Umbilical cord (tissue), 2 donors: Measurements from ENCODE around the gene IKBKG. TPM values are rescaled to one million over a fixed set of nuclear protein-coding genes. Genes with fewer than 3 reads are reported as not detected.
"Not testable (repeated sequence)": the region's sequence is repeated elsewhere in the genome, so short reads cannot be mapped to it uniquely, and the experiment has no call there.

Source experiments
- DNase-seq: peaks from one replicate; pipeline ENCODE4 v3.0.0-alpha.2; 2015; ENCODE audit warnings: low spot score
- total RNA-seq: library from RNA; depleted of rRNA; stranded (reverse); fragments of >200 nt; gene quantifications from one replicate; pipeline ENCODE4 v1.2.3, GENCODE V29; 2014; ENCODE audit warnings: low replicate concordance; ENCODE audit not compliant: insufficient read depth

Gene IKBKG
- total RNA-seq, 1 donor from 2014 or later, result 4.8 TPM

DNA sequence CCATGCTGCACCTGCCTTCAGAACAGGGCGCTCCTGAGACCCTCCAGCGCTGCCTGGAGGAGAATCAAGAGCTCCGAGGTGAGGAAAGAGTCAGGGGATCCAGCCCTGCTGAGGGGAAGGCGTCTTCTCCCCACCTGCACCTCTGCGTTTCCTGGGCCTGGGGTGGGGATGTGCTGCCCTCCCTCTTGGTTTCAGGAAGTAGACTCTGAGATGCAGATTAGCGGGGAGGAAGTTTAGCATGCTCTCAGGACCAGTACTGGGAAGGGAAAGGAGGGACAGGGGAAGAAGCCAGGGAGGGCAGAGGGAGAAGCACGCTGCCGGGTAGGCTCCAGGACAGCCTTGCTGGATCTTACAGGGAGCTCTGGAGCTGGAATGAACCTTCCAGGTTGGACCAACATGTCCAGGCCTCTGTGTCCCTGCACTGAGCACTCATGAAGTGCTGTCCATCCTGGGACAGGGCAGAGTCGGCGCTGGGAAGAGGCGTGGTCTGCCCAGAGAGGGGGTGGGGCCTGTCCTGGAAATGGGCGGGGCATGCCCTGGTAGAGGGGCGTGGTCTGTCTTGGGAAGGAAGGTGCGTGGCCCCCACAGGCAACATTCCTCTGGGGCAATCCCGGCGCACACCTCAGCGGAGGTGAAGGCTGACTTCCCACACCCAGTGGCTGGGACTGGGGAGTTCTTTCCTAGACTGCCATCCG is 4.8 kb downstream of the IKBKG start:
- DNase-seq, result not testable (repeated sequence)

DNA sequence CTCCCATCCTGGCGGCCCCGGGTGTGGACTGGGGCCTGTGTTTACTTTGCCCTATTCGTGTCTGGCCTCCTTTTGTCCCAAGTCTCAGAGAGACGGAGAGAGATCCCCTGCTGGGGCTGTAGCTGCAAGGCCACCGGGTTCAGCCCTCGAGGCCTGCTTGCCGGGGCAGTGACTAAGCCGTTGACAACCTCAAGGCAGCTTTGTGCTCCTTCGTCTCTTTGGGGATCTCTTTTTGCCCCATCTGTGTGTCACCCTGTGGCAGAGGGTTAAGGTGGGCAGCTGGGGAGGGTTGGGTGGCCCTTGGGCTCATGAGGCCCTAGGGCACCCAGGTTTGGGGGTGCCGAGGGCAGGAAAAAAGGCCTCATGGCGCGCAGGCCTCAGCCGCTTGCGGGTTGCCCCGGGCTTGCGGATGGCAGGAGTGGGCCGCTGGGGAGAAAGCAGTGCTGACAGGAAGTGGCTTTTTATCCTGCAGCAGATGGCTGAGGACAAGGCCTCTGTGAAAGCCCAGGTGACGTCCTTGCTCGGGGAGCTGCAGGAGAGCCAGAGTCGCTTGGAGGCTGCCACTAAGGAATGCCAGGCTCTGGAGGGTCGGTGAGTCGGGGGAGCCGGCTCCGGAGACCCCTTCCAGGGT is 10.8 kb downstream of the IKBKG start:
- DNase-seq, result not testable (repeated sequence)

DNA sequence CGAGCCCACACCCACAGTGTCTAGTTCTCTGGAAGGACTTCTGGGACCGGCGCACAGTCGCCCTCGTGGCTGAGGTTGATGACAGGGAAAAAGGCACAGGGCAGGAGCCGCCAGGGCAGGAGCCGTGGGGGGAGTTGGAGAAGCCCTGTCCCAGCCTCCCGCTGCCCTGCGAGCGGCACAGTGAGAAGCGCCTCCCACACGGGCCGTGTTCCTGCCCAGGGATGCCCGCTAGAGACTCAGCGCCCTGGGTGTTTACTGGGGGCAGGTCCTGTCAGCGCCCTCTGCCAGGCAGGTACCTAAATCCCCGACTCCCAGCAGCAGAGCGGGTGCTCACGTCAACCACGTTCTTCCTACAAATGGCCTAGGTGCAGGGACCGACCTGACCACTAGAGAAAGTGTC is 11.5 kb downstream of the IKBKG start:
- DNase-seq, result not testable (repeated sequence)

DNA sequence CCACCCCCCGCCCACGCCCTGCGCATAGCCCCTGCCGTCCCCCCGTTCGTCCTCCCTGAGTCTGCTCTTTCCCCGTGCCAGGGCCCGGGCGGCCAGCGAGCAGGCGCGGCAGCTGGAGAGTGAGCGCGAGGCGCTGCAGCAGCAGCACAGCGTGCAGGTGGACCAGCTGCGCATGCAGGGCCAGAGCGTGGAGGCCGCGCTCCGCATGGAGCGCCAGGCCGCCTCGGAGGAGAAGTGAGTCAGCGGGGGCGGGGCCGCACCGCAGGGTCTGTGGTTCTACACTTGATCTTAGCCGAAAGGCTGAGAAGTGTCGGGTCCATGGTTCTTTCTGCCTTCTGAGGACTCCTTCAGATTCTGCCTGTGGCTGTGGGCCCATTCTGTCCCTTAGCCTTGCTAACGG is 12.9 kb downstream of the IKBKG start:
- DNase-seq, result not testable (repeated sequence)

DNA sequence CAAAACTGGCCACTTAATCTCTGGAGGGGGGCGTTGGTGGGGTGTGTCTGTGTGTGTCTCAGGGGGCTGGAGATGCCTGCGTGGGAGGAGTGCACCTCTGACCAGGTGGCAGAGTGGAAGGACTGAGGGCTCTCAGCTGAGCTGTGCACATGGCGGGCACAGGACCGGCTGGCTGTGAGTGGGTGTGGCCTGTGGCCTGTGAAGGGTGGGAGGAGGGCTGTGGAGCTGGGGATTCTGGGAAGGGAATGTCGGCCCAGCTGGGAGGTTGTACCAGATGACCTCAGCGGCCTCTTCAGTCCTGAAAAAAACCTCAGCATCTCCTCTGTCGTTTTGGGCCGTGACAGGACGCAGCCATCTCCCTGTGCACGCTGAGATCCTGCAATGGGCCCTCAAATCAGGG is 14.9 kb downstream of the IKBKG start:
- DNase-seq, result not testable (repeated sequence)

DNA sequence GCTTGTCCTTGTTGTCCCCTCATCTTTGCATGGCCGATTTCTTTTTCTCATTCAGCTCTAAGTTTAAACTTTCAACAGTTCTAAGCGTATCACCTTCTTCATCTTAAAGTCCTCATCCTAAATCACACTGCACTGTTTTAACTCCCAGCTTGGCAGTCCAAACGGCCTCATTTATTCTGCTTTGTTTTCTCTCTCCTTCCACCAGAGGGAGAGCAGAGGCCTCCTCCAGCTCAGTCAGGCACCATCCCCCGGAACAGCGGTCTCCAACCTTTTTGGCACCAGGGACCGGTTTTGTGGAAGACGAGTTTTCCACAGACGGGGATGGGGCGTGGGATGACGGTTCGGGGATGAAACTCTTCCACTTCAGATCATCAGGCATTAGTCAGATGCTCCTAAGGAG is 22.9 kb downstream of the IKBKG start:
- DNase-seq, result not testable (repeated sequence)

DNA sequence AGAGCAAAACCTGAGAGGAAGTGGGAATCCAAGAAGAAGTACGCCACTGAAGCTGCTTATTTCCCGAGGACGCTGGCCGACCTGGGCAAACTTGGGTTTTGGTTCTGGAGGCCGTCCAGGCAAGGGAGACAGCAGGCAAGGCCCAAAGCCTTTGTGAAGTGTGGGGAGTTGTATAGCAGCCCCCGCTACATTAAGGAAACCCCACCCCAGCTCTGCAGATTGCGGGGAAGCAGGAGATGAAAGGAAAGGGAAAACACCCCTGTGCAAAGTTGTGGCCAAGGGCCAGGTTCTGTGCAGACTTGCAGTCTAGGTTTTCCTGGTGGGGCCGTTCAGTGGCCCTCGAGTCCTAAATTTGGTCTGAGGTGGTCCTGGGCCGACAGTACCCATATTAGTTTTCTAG is 25.6 kb downstream of the IKBKG start:
- DNase-seq, result not testable (repeated sequence)

DNA sequence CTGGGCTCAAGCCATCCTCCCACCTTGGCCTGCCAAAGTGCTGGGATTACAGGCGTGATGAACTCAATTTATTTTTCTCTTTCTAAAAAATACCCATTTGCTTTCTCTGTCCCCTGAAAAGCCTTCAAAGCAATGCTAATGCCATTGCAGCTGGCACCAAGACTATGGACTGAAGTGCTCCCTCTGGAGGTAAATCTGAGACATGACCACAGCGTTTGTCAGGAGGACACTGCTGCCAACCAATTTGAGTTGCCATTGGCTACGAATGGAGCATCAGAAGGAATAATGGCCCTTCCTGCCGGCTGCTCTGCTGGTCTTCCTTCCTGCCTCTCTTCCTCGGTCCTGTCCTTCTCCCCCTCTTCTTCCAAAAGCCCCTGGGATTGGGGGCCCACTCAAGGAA is 27.7 kb downstream of the IKBKG start:
- not testable (repeated sequence) for DNase-seq

DNA sequence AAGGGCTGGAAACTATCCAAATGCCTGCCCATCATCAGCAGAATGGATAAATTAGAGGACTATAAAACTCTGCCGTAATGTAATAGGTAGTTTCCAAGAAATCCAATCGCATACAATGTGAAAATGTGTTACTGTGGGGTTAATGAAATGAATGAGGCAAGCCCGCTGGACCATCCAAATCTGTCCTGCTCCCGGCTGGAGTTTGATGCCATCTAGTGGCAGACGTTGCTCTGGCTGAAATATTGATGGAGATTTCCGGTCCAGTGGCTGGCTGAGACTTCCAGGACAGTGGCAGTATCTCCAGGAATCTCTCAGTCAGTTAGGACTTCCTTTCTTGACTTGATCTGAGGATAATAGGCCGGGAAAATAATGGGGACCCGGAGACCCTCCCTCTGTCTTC is 35.6 kb downstream of the IKBKG start:
- not testable (repeated sequence) for DNase-seq

DNA sequence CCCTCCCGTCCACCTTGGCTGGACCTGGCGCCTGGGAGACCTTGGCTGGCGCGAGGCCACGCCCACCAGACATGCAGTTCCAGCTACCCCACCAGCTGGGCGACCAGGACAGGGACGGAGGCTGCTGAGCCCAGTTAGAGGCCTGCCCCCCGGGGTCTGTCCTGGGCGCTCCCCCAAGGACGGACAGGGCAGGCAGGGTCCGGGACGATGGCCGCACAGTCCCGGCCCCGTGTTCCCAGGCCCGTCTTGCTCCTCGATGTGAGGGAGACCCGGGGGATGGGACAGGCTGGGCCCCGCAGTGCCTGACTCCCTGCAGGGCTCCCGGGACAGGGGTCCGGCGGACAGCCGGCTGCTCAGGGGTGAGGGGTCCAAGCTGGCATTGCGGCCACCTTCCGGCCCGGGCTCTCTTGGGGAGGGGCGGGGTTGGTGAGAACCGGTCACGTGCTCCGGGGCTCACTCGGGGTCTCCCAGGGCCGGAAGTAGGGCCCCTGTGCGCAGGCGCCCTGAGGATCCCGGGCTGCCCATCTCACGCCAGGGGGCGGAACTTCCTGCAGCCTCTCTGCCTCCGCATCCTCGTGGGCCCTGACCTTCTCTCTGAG is 37.3 kb downstream of the IKBKG start, which contains the start of gene CTAG1A:
Gene CTAG1A, plus strand, starts transcription at position 549 of the 599 bp plus-strand sequence. CDS start 74 bp downstream, outside the sequence.
- DNase-seq, result not testable (repeated sequence)

DNA sequence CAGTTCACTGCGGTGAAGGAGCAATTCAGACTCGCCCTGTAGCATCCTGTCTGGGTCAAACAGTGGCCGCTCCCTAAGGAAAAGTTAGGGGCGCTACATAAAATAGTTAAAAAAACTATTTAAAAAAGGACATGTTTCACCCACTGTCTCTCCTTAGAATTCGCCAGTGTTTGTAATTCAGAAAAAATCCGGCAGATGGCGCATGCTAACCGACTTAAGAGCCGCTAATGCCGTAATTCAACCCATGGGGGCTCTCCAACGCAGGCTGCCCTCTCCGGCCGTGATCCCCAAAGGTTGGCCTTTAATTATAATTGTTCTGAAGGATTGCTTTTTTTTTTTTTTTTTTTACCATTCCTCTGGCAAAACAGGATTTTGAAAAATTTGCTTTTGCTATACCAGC is 43.0 kb downstream of the IKBKG start:
- not testable (repeated sequence) for DNase-seq

DNA sequence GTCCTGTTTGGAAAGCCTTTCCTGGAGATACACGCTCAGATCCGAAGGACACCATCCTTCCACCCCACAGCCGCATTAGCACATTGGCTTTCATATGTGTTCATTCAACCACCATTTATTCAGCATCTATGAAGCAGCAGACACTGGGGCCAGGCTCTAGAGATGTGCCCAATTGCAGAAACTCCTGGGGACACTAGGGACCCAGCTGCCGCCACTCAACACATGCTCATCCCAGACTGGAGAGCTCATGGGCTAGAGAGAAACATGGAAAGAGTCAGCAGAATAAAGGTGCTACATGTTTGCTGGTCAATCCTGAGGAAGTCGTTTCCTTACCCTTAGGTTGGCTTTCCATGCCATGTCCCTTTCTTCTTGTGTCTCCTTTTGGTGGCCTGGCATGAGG is 45.1 kb downstream of the IKBKG start:
- DNase-seq, result no peak

DNA sequence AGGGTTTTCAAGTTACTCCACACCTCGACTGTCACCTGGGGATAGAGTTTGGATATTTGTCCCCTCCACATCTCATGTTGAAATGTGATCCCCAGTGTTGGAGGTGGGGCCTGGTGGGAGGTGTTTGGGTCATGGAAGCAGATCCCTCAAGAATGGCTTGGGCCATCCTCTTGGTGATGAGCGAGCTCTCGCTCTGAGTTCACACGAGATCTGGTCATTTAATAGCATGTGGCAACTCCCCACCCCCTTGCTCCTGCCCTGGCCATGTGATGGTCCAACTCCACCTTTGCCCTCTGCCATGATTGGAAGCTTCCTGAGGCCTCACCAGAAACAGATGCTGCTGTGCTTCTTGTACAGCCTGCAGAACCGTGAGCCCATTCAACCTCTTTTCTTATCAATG is 45.8 kb downstream of the IKBKG start:
- DNase-seq, result no peak

DNA sequence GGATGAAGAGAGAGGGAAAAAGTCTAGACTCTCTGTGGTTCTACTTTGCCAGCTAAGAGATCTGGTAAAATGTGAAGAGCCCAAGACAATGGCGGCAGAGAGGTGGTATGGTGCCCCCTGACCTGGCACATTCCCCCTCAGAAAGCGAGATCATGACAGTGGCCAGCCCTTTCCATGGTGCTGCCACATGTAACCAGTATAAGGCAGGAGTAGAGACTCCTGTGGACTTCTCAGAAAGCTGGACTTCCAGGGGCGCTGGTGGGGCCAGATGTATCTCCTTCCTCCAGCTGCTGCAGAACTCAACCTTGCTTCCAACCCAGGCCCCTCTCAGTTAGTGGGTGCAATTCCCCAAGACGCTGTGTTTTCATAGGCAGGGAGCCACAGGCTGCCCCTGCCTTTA is 47.1 kb downstream of the IKBKG start:
- no peak for DNase-seq

DNA sequence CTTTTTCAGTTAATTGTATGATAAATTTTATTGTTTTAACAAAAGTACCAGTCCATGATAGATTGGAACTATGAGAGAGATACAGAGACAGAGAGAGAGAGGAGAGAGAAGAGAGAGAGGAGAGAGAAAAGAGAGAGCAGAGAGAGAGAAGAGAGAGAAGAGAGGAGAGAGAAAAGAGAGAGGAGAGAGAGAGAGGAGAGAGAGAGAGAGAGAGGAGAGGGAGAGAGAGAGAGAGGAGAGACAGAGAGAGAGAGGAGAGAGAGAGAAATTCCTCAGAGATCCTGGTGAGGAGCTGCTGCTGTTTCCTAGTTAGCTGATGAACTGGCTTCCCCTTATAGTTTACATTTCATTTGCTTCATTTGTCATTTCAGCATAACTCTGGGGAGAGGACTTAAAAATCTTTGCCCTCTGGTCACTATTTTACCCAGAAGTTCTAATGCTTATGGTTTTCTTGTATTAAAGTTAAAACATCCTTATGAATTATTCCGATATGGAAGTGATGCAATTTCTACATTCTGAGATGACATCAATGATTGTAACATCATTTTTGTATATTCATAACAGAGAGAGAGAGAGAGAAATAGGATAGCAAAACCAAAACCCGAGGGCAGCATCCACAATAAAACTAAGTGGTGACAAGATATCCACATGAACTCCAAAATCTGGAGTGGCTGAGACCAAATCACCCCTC is 48.3 kb downstream of the IKBKG start:
- no peak for DNase-seq

DNA sequence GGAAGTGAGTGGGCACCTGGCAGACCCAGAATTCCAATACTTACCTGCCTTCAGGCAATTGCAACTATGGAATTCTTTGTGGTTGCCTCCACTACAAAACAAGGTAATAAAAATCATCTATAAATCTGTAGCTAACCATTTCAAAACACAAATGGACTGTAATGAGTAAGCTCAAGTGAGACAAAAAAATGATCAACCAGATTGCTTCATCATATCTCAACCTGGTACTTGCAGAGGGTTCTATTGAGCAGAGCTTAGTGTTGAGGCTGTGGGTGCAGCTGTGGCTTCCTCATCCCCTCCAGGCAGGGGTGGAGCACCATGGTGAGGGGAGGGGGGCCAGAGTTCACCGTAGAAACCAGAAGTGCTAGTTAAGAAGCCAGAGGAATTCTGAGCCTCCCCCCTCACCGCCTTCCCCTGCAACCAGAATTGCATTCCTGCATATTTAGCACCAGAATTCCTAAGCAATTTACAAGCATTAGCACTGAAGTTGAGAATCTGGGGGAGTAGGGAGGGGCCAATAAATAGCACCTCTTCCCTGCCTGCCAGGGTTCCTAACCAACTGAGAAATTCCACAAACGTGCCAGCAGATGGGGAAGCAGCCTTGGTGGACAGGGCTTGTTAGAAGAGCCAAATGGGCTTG is 49.0 kb downstream of the IKBKG start:
- DNase-seq, result peak; percentile 3

DNA sequence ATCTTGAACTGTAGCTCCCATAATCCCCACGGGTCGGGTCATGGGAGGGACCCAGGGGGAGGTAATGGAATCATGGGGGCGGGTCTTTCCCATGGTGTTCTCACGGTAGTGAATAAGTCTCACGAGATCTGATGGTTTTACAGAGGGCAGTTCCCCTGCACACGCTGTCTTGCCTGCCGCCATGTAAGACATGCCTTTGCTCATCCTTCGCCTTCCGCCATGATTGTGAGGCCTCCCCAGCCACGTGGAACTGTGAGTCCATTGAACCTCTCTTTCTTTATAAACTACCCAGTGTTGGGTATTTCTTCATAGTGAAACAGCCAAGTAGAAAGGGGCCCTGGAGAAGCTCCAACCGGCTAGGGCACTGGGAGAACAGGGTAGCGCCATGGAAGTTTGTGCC is 49.8 kb downstream of the IKBKG start:
- no peak for DNase-seq

DNA sequence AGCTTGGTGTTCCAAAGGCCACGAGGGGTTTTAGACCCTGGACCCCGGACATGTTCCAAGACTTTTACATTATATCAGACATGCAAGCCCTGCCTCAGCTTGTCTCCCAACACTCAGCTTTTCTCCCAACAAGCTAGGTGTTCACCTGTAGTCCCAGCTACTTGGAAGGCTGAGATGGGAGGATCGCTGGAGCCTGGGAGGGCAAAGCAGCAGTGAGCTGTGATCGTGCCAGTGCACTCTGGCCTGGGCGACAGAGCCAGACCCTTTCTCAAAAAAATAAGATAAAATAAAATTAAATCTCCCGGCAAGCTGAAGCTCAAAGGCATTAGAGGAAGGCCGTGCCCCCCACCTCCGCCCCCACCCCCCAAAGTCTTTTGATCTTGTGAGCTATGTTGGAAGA is 51.2 kb downstream of the IKBKG start:
- no peak for DNase-seq

DNA sequence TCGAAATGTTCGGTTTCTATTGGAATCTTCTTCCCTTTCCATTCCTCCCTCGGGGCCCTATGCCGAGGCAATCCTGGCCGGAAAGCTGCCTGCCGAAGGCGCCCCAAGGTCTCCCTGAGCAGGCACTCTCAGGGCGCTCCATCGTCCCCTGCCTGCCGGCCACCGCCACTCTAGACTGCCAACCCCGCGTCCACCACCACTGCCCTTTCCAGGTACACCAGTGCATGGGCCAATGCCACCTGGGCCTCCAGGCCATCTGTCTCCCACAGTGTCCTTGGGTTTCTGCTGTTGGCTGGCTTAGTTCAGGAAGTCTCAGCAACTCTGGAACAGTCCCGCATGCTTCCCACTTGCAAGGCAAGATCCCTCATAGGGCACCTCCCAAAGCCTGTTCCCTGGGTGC is 52.1 kb downstream of the IKBKG start:
- no peak for DNase-seq

DNA sequence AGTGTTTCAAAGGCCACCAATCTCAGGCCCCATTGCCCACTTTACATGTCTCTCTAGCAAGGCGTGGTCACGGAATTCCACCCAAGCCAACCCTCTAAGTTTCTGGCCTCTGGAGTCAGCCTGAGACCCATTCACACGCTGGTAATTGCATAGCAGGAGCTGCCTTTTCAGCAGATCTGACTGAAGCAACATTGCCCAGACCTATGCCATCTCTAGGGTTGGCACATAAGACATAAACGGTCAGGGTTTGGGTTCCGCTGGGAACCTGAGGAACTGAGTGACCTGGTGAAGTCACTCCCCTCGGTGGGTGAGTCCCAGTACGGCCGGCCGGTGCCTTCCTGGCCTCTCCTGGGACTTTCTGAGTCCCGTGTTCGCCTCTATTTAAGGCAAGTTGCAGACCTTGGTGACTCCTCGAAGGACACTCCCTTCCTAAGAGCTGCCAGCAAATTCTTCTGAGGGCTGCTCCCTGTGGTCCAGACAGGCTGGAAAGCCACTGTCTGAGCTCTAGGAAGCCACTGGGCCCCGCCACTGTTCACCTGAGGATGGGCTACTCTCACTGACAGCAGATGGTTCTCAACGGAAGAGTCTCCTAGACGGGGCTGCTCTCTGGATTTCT is 53.4 kb downstream of the IKBKG start:
- DNase-seq, result no peak

DNA sequence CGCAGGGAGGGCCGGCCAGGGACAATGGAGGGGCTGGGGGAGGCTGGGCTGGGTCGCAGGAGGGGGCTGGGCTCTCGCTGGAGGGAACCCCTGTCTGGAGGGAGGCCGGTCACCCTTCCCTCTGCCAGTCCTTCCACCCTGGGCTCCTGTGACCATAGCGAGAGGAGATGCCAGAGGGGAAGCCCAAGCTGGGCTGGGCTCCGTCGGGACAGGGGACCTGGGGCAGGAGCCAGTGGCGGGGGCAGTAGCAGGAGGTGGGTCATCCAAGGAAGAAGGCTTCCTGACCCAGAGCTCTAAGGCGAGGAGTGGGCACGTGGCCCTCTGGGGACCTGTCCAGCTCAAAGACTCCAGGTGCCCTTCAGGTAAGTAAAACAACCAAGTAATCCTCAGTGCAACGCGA is 54.8 kb downstream of the IKBKG start:
- no peak for DNase-seq
